DMS53 treated with DMSO at 0.1 percent for 48 hours (cell line): ENCODE results near the gene ZNRF3.

Experiments
- DNase-seq: peaks from one replicate; lab custom pipeline; 2025; ENCODE audit not compliant: unreplicated experiment; lab: John Stamatoyannopoulos, UW

The ZNRF3 gene

GRCh38 chr22:29060251-29060869 is 177.0 kb downstream of the ZNRF3 start:
- DNase-seq, result no peak

- no peak for DNase-seq
These were observed 177.6 kb downstream of the ZNRF3 start for GRCh38 chr22:29060931-29061330.

GRCh38 chr22:29061773-29062172 is 178.4 kb downstream of the ZNRF3 start, which contains the start of gene C22orf31:
C22orf31 (minus strand) TSS chr22:29061831; CDS start chr22:29061792, 39 bp downstream.
- DNase-seq, result no peak

GRCh38 chr22:29062286-29062821 is 179.0 kb downstream of the ZNRF3 start:
- DNase-seq, result no peak

GRCh38 chr22:29065468-29066190 is 182.3 kb downstream of the ZNRF3 start:
- no peak for DNase-seq

GRCh38 chr22:29069463-29069862 is 186.1 kb downstream of the ZNRF3 start:
- no peak for DNase-seq

- no peak for DNase-seq
These were observed 187.1 kb downstream of the ZNRF3 start for GRCh38 chr22:29070490-29070889.

- DNase-seq, result peak; percentile 9
These were observed 188.1 kb downstream of the ZNRF3 start for GRCh38 chr22:29071261-29072045.

GRCh38 chr22:29072193-29072978 is 189.0 kb downstream of the ZNRF3 start:
- DNase-seq, result peak; percentile 49

GRCh38 chr22:29072979-29073617 is 189.7 kb downstream of the ZNRF3 start, which contains the start of gene KREMEN1:
KREMEN1 (plus strand) TSS chr22:29073035; CDS start chr22:29073131, 96 bp downstream.
- no peak for DNase-seq

GRCh38 chr22:29073618-29074275 is 190.4 kb downstream of the ZNRF3 start:
- DNase-seq, result no peak

- no peak for DNase-seq
These were observed 191.0 kb downstream of the ZNRF3 start for GRCh38 chr22:29074276-29074772.

GRCh38 chr22:29078036-29078868 is 194.9 kb downstream of the ZNRF3 start:
- no peak for DNase-seq

GRCh38 chr22:29078869-29079207 is 195.5 kb downstream of the ZNRF3 start:
- no peak for DNase-seq

GRCh38 chr22:29079218-29079901 is 196.0 kb downstream of the ZNRF3 start:
- no peak for DNase-seq

GRCh38 chr22:29080106-29080975 is 197.0 kb downstream of the ZNRF3 start:
- DNase-seq, result no peak
